Muscle layer of duodenum (tissue), 2 donors: ENCODE measurements around the gene AIFM2.

Experiments
- H3K27ac ChIP-seq: one replicate; pipeline ENCODE4 v1.7.0; 2013; ENCODE audit warnings: mild to moderate bottlenecking, low read length
- H3K27me3 ChIP-seq: one replicate; pipeline ENCODE4 v1.7.0; 2013; ENCODE audit warnings: low read depth, mild to moderate bottlenecking, control low read depth, low read length
- H3K36me3 ChIP-seq, 2 donors: one replicate each; pipeline ENCODE4 v1.7.0; 2013; ENCODE audit warnings: low read length in 2 of 2, control low read depth in 1 of 2, mild to moderate bottlenecking in 1 of 2; ENCODE audit not compliant: insufficient read depth in 2 of 2, control insufficient read depth in 1 of 2
- H3K4me1 ChIP-seq, 2 donors: one replicate each; pipeline ENCODE4 v1.7.0; 2013; ENCODE audit warnings: low read length in 2 of 2, mild to moderate bottlenecking in 2 of 2, control low read depth in 1 of 2, moderate library complexity in 1 of 2; ENCODE audit not compliant: insufficient read depth in 2 of 2, control insufficient read depth in 1 of 2
- H3K4me3 ChIP-seq, 2 donors: one replicate each; pipeline ENCODE4 v1.7.0; 2013; ENCODE audit warnings: low read length in 2 of 2, low read depth in 1 of 2, mild to moderate bottlenecking in 1 of 2
- H3K9me3 ChIP-seq, 2 donors: one replicate each; pipeline ENCODE4 v1.7.0; 2013; ENCODE audit warnings: low read length in 2 of 2, control low read depth in 1 of 2, mild to moderate bottlenecking in 1 of 2; ENCODE audit not compliant: control insufficient read depth in 1 of 2
- donor health status: healthy.

The AIFM2 gene

GRCh38 chr10:70145666-70146488 is 13.3 kb upstream of the AIFM2 start:
- no peaks in the 10 kb centered on the region for H3K9me3 ChIP-seq
- no peaks in the 10 kb centered on the region for H3K27me3 ChIP-seq
- peak overlapping the region; percentile 96 for H3K27ac ChIP-seq
- H3K36me3 ChIP-seq = peaks cover 11 to 18% of the 10 kb centered on the region in 2 donors
- peak overlapping the region; percentile 78 to 87 for H3K4me3 ChIP-seq
- H3K4me1 ChIP-seq = peaks cover 12 to 16% of the 10 kb centered on the region in 2 donors

GRCh38 chr10:70145166-70145665 is 12.6 kb upstream of the AIFM2 start:
- Histone ChIP-seq H3K9me3 (no peaks in the 10 kb centered on the region), H3K27ac (peak overlapping the region; percentile 39), H3K4me1 (peaks cover 12 to 16% of the 10 kb centered on the region in 2 donors), H3K36me3 (peaks cover 4 to 11% of the 10 kb centered on the region in 2 donors), H3K27me3 (no peaks in the 10 kb centered on the region), H3K4me3 (peak overlapping the region; percentile 66 to 87)

GRCh38 chr10:70144372-70145110 is 11.9 kb upstream of the AIFM2 start:
- H3K27ac ChIP-seq = no peak overlapping the region
- H3K9me3 ChIP-seq = no peaks in the 10 kb centered on the region
- H3K36me3 ChIP-seq = peaks cover 2 to 14% of the 10 kb centered on the region in 2 donors
- H3K4me3 ChIP-seq = peak overlapping the region; percentile 66 to 87
- H3K27me3 ChIP-seq = no peaks in the 10 kb centered on the region
- H3K4me1 ChIP-seq = peaks cover 12 to 16% of the 10 kb centered on the region in 2 donors

DNA sequence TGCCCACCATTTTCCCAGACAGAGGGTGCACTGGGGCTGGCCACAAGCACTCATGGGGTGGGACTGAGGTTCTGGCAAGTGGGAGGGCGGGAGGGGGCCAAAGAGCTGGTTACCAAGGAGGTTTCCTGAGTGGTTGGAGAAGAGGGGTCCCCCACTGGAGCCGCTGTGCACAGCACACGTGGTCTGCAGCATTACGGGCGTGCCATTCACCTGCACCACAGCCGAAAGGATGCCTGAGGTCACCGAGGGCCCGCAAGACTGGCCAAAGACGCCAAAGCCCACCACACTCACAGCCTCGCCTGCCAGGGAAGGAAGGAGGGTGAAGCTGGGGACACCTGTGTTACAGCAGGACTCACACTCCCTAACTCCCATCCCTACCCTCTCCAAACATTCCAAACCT is 9.9 kb upstream of the AIFM2 start:
- no peak overlapping the region for H3K4me3 ChIP-seq

GRCh38 chr10:70140297-70140696 is 7.7 kb upstream of the AIFM2 start:
- Histone ChIP-seq H3K4me3 (no peak overlapping the region), H3K27ac (no peak overlapping the region), H3K4me1 (peaks cover 7 to 10% of the 10 kb centered on the region in 2 donors), H3K27me3 (no peaks in the 10 kb centered on the region), H3K36me3 (peaks cover 7 to 13% of the 10 kb centered on the region in 2 donors), H3K9me3 (no peaks in the 10 kb centered on the region)

More for the DNA sequence above, 9.9 kb upstream of the AIFM2 start:
- no peaks in the 10 kb centered on the region for H3K9me3 ChIP-seq
- H3K36me3 ChIP-seq = peaks cover 7 to 13% of the 10 kb centered on the region in 2 donors
- no peak overlapping the region for H3K27ac ChIP-seq
- H3K27me3 ChIP-seq = no peaks in the 10 kb centered on the region
- H3K4me1 ChIP-seq = peaks cover 12 to 16% of the 10 kb centered on the region in 2 donors

DNA sequence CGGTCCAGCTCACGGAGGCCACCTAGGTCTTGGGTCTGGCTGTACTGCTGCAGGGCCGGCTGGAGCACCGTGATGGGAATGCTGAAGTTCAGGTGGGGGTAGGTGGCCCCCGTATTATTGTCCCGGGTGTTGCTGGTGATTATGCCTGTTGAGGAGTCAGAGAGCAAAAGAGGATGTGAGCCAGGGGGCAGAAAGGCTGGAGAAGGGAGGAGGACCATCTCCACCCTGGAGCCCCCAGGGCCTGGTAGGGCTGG is 7.3 kb upstream of the AIFM2 start:
- Histone ChIP-seq H3K9me3 (no peaks in the 10 kb centered on the region), H3K27ac (no peak overlapping the region), H3K36me3 (peaks cover 7 to 13% of the 10 kb centered on the region in 2 donors)

DNA sequence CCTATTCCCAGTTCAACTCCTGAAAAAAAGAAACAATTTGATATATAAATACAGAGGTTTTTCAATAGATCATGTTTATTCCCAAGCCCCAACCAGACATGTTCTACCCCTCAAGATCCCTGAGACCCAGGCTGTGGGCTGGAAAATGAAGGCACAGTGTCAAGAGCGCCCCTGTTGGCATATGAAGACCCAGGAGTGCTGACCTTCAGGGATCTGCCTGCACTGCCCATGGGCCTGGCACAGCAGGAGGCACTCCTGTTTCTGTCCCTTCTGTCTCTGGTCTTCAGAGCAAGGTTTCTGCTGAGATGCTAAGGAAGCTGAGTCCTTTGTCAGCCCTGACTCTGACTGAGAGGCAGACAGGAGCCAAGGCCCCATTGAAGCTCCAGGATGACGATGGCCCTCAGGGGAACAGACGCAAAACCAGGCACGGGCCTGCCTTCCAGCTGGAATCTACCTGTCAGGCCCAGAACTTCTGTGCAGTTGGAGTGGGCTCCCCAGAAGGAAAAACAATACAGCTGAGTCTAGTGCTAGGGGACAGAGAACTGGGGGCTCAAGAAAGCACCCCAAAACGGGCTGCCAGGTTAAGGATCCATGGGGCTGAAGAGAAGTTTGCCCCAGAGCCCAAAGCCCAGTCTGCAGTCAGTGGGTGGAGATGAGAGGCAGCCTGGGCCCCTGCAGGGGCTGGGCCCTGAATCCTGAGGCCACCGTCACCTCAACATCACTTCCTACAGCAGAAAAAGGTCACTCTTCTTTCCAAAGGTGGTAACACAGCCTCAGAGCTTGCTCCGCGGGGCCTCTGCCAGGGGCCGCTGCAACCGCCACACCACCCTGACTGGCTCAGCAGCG is 6.7 kb upstream of the AIFM2 start:
- peaks cover 0 to 2% of the 10 kb centered on the region in 2 donors for H3K4me1 ChIP-seq

More for the DNA sequence above, 7.3 kb upstream of the AIFM2 start:
- Histone ChIP-seq H3K4me1 (peaks cover 5 to 7% of the 10 kb centered on the region in 2 donors), H3K27me3 (no peaks in the 10 kb centered on the region), H3K4me3 (no peak overlapping the region)

DNA sequence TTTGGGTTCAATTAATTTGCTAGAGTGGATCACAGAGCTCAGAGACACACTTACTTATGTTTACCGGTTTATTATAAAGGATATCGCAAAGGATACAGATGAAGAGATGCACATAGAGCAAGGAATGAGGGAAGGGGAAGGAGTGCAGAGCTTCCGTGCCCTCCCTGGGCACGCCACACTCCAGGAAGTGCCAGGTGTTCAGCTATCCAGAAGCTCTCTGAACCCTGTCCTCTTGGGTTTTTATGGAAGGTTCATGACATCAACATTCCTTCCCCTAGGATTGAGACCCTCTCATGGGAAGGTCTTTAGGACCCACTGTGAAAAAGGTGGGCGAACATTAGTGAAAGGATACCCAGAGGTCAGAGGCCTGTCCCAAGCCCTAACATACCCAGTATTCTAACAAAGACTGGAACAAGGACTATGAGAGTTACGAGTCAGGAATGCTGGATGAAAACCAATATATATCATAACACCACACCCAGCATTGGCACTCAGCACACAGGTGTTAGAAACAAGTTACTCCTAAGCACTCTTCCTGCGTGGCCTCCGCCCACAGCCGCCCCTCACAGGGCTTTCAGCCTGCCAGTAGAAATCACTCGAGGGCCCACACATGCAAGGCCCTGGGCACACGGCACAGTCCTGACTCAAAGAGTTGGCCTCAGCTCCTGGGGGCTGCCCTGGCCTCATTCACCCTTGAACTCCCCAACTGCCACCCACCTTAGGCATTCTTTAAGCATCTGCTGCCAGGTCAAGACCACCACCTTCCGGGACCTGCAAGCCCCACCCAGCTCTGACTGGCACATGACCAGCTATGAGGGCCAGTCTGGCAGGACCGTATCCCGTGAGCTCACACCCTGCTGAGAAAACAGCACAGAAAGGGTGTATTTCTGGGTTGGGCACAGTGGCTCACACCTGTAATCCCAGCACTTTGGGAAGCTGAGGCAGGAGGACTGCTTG is 5.6 kb upstream of the AIFM2 start:
- no peak overlapping the region for H3K27ac ChIP-seq

More for the DNA sequence above, 6.7 kb upstream of the AIFM2 start:
- Histone ChIP-seq H3K27me3 (no peaks in the 10 kb centered on the region), H3K27ac (no peak overlapping the region), H3K9me3 (no peaks in the 10 kb centered on the region), H3K36me3 (peaks cover 7 to 13% of the 10 kb centered on the region in 2 donors), H3K4me3 (no peak overlapping the region)

DNA sequence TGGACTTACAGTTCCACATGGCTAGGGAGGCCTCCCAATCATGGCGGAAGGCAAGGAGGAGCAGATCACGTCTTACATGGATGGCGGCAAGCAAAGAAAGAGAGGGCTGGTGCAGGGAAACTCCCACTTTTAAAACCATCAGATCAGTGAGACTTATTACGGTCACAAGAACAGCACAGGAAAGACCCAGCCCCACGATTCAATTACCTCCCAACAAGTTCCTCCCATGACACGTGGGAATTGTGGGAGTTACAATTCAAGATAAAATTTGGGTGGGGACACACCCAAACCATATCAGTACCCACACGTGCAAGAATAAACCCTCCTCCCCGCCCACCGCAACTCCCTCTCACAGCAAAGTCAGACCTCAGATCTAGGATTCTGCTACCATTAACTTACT is 4.5 kb upstream of the AIFM2 start:
- peaks cover 0 to 6% of the 10 kb centered on the region in 2 donors for H3K4me1 ChIP-seq
- H3K36me3 ChIP-seq = peaks cover 7 to 13% of the 10 kb centered on the region in 2 donors
- no peaks in the 10 kb centered on the region for H3K9me3 ChIP-seq
- no peak overlapping the region for H3K4me3 ChIP-seq
- no peak overlapping the region for H3K27ac ChIP-seq
- H3K27me3 ChIP-seq = no peaks in the 10 kb centered on the region

More for the DNA sequence above, 5.6 kb upstream of the AIFM2 start:
- Histone ChIP-seq H3K4me3 (no peak overlapping the region), H3K27me3 (no peaks in the 10 kb centered on the region), H3K36me3 (peaks cover 7 to 13% of the 10 kb centered on the region in 2 donors), H3K9me3 (no peaks in the 10 kb centered on the region), H3K4me1 (peaks cover 0 to 3% of the 10 kb centered on the region in 2 donors)

- no peak overlapping the region for H3K4me3 ChIP-seq
- H3K27ac ChIP-seq = no peak overlapping the region
- H3K4me1 ChIP-seq = peaks cover 3 to 17% of the 10 kb centered on the region in 2 donors
- no peaks in the 10 kb centered on the region for H3K9me3 ChIP-seq
- H3K27me3 ChIP-seq = no peaks in the 10 kb centered on the region
- H3K36me3 ChIP-seq = peaks cover 7 to 13% of the 10 kb centered on the region in 2 donors
Observed at GRCh38 chr10:70135684-70136083, 3.1 kb upstream of the AIFM2 start.
